ENCODE measurements around the gene NANOG. TPM values are rescaled to one million over a fixed set of nuclear protein-coding genes. Genes with fewer than 3 reads are reported as not detected.
"Not testable (repeated sequence)": the region's sequence is repeated elsewhere in the genome, so short reads cannot be mapped to it uniquely, and the experiment has no call there.

The NANOG gene
- not detected for polyA plus RNA-seq (2013)

DNA sequence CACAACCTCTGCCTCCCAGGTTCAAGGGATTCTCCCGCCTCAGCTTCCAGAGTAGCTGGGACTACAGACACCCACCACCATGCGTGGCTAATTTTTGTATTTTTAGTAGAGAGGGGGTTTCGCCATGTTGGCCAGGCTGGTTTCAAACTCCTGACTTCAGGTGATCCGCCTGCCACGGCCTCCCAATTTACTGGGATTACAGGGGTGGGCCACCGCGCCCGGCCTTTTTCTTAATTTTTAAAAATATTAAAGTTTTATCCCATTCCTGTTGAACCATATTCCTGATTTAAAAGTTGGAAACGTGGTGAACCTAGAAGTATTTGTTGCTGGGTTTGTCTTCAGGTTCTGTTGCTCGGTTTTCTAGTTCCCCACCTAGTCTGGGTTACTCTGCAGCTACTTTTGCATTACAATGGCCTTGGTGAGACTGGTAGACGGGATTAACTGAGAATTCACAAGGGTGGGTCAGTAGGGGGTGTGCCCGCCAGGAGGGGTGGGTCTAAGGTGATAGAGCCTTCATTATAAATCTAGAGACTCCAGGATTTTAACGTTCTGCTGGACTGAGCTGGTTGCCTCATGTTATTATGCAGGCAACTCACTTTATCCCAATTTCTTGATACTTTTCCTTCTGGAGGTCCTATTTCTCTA is at the start of gene NANOG:
Gene NANOG, plus strand, starts transcription at position 519 of the 645 bp plus-strand sequence. CDS start 213 bp downstream, outside the sequence.
- H3K4me3 ChIP-seq (ENCODE audit: control insufficient read depth in 1 of 7, extremely low read depth in 1 of 7, insufficient read depth in 4 of 7, low read depth in 2 of 7, low read length in 6 of 7); H3K27me3 ChIP-seq (replicated peaks in 2 of 5; ENCODE audit: control insufficient read depth in 4 of 5, insufficient read depth in 5 of 5, low read length in 4 of 5); H3K4me1 ChIP-seq (ENCODE audit: control extremely low read depth in 1 of 4, control insufficient read depth in 4 of 4, insufficient read depth in 4 of 4, low read length in 3 of 4); DNase-seq; POLR2A ChIA-PET; H3K27ac ChIP-seq (ENCODE audit: insufficient read depth in 1 of 2, low read depth in 1 of 2, low read length in 2 of 2, poor library complexity in 1 of 2, severe bottlenecking in 2 of 2); H3K9me3 ChIP-seq (ENCODE audit: control extremely low read depth in 1 of 5, control insufficient read depth in 4 of 5, insufficient read depth in 2 of 5, low read depth in 1 of 5, low read length in 4 of 5); H3K36me3 ChIP-seq (ENCODE audit: control insufficient read depth in 4 of 4, insufficient read depth in 4 of 4, low read length in 3 of 4): not testable (repeated sequence)
- 93% methylated on average over 3 of the region's 13 CpGs for WGBS (ENCODE audit: insufficient coverage)
- CTCF ChIA-PET: interaction anchor here (1.0 to 1.8 kb wide), 2 partner anchors 18 to 73 kb away, joined by 3 to 5 read pairs; no protein-coding TSS in a partner anchor

DNA sequence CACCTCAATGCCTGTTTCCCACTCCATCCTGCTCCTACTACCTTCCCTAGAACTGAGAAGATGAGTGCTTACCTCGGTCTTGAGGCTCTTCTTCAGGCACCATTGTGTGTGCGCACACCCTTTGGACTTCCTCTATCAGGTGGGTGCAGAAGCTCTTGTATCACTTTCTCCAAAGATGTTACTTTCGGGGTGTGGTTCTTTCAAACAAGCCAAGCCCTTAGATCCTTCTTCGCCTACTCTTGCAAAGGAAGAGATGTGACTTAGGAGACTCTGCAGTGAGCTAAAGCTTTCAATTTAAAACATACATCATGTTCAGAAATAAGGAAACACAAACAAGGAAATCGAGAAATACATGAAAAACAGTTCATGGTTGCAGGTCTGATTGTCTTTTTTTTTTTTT is 42.0 kb upstream of the NANOG start, which contains the start of gene CLEC4C:
Gene CLEC4C, minus strand, starts transcription at position 130 of the 400 bp plus-strand sequence. Its CDS starts 27 bp downstream, at position 103.
- peaks cover 0 to 5% (median 0%) of the 10 kb centered on the region in 5 experiments for H3K9me3 ChIP-seq (ENCODE audit: control extremely low read depth in 1 of 5, control insufficient read depth in 4 of 5, insufficient read depth in 2 of 5, low read depth in 1 of 5, low read length in 4 of 5)
- H3K27ac ChIP-seq (ENCODE audit: insufficient read depth in 1 of 2, low read depth in 1 of 2, low read length in 2 of 2, poor library complexity in 1 of 2, severe bottlenecking in 2 of 2): no peak within 1 kb of the TSS
- POLR2A ChIA-PET: no interaction called here
- no peak within 1 kb of the TSS for H3K4me3 ChIP-seq (ENCODE audit: control insufficient read depth in 1 of 7, extremely low read depth in 1 of 7, insufficient read depth in 4 of 7, low read depth in 2 of 7, low read length in 6 of 7)
- 100% methylated on average over 2 of the region's 5 CpGs for WGBS (ENCODE audit: insufficient coverage)
- CTCF ChIA-PET: interaction anchor here (1.3 kb wide), 1 partner anchor 29 kb away, joined by 4 read pairs; no protein-coding TSS in a partner anchor
- DNase-seq: peak in 1 of 3 donors; percentile 35
- H3K27me3 ChIP-seq (replicated peaks in 2 of 5; ENCODE audit: control insufficient read depth in 4 of 5, insufficient read depth in 5 of 5, low read length in 4 of 5): no peaks in the 10 kb centered on the region
- H3K4me1 ChIP-seq (ENCODE audit: control extremely low read depth in 1 of 4, control insufficient read depth in 4 of 4, insufficient read depth in 4 of 4, low read length in 3 of 4): peaks cover 0 to 6% (median 0%) of the 10 kb centered on the region in 4 experiments
- no peaks in the 10 kb centered on the region for H3K36me3 ChIP-seq (ENCODE audit: control insufficient read depth in 4 of 4, insufficient read depth in 4 of 4, low read length in 3 of 4)

DNA sequence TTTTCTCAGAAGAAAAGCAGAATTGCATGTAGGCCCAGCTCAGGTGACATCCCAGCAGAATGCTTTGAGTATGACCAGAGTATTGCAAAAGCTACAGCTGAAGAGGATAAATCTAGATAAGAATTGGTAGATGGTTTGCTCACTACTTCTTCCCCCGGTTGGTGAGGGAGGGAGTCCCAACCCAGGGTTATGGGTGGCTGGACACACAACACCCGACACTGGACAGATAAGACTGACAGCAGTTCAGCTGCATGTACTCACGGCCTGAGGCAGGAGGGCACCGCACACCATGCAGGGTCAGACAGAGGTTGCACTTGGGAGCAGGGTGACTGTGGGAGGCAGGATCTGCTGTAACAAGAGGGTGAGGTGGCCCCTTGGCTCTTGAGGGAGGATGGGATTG is 40.4 kb upstream of the NANOG start:
- POLR2A ChIA-PET: no interaction called here
- H3K9me3 ChIP-seq (ENCODE audit: control extremely low read depth in 1 of 5, control insufficient read depth in 4 of 5, insufficient read depth in 2 of 5, low read depth in 1 of 5, low read length in 4 of 5): peaks cover 0 to under 1% (median 0%) of the 10 kb centered on the region in 5 experiments
- no peaks in the 10 kb centered on the region for H3K36me3 ChIP-seq (ENCODE audit: control insufficient read depth in 4 of 4, insufficient read depth in 4 of 4, low read length in 3 of 4)
- no peak overlapping the region for H3K4me3 ChIP-seq (ENCODE audit: control insufficient read depth in 1 of 7, extremely low read depth in 1 of 7, insufficient read depth in 4 of 7, low read depth in 2 of 7, low read length in 6 of 7)
- no peaks in the 10 kb centered on the region for H3K27me3 ChIP-seq (replicated peaks in 2 of 5; ENCODE audit: control insufficient read depth in 4 of 5, insufficient read depth in 5 of 5, low read length in 4 of 5)
- DNase-seq: no peak
- WGBS (ENCODE audit: insufficient coverage): 89% methylated on average over 4 of the region's 4 CpGs
- CTCF ChIA-PET: interaction anchor here (0.6 to 1.0 kb wide), 3 partner anchors 38 to 166 kb away, joined by 3 to 4 read pairs (median 3); partner anchors contain the start of gene DPPA3
- H3K4me1 ChIP-seq (ENCODE audit: control extremely low read depth in 1 of 4, control insufficient read depth in 4 of 4, insufficient read depth in 4 of 4, low read length in 3 of 4): peaks cover 0 to 16% (median 5%) of the 10 kb centered on the region in 4 experiments
- H3K27ac ChIP-seq (ENCODE audit: insufficient read depth in 1 of 2, low read depth in 1 of 2, low read length in 2 of 2, poor library complexity in 1 of 2, severe bottlenecking in 2 of 2): no peak overlapping the region

DNA sequence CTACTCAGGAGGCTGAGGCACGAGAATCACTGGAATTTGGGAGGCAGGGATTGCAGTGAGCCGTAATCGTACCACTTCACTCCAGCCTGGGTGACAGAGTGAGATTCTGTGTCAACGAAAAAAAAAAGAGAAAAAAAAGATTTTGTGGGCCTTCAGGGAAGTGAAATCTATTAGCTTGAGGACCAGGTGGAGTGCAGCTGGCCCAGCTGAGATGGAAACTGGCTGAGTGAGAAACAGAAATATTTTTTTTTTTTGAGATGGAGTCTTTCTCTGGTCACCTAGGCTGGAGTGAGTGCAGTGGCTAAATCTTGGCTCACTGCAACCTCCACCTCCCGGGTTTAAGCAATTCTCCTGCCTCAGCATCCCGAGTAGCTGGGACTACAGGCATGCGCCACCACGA is 39.8 kb upstream of the NANOG start:
- WGBS (ENCODE audit: insufficient coverage): 92% methylated on average over 4 of the region's 8 CpGs
- no peak overlapping the region for H3K27ac ChIP-seq (ENCODE audit: insufficient read depth in 1 of 2, low read depth in 1 of 2, low read length in 2 of 2, poor library complexity in 1 of 2, severe bottlenecking in 2 of 2)
- H3K4me1 ChIP-seq (ENCODE audit: control extremely low read depth in 1 of 4, control insufficient read depth in 4 of 4, insufficient read depth in 4 of 4, low read length in 3 of 4): peaks cover 0 to 19% (median 5%) of the 10 kb centered on the region in 4 experiments
- H3K9me3 ChIP-seq (ENCODE audit: control extremely low read depth in 1 of 5, control insufficient read depth in 4 of 5, insufficient read depth in 2 of 5, low read depth in 1 of 5, low read length in 4 of 5): no peaks in the 10 kb centered on the region
- H3K4me3 ChIP-seq (ENCODE audit: control insufficient read depth in 1 of 7, extremely low read depth in 1 of 7, insufficient read depth in 4 of 7, low read depth in 2 of 7, low read length in 6 of 7): no peak overlapping the region
- ChIA-PET POLR2A (interaction anchor here (0.7 kb wide), 1 partner anchor 54 kb away, joined by 3 read pairs; no protein-coding TSS in a partner anchor), CTCF (interaction anchor here (0.6 to 0.7 kb wide), 2 partner anchors 39 to 57 kb away, joined by 3 read pairs; partner anchors contain the start of gene DPPA3)
- no peaks in the 10 kb centered on the region for H3K36me3 ChIP-seq (ENCODE audit: control insufficient read depth in 4 of 4, insufficient read depth in 4 of 4, low read length in 3 of 4)
- no peak for DNase-seq
- H3K27me3 ChIP-seq (replicated peaks in 2 of 5; ENCODE audit: control insufficient read depth in 4 of 5, insufficient read depth in 5 of 5, low read length in 4 of 5): no peaks in the 10 kb centered on the region

DNA sequence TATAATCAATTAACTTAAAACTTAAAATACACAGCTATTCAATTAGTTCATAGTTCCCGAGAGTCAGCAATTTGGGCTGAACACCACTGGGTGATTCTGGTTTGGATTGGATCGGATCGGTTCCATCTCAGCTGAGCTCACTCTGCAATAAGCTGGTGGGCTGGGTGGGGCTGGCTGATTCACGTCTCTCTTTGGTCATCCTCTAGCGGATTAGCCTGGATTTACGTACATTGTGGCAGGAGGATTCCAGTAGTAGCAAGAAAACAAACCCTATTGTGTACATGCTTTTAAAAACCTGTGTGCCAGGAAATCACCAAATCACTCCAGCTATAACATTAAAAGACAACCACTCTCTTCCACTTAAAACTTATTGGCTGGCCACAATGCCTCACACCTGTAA is 38.9 kb upstream of the NANOG start:
- Histone ChIP-seq H3K4me1 (ENCODE audit: control extremely low read depth in 1 of 4, control insufficient read depth in 4 of 4, insufficient read depth in 4 of 4, low read length in 3 of 4) (peaks cover 0 to 19% (median 5%) of the 10 kb centered on the region in 4 experiments), H3K36me3 (ENCODE audit: control insufficient read depth in 4 of 4, insufficient read depth in 4 of 4, low read length in 3 of 4) (no peaks in the 10 kb centered on the region), H3K27ac (ENCODE audit: insufficient read depth in 1 of 2, low read depth in 1 of 2, low read length in 2 of 2, poor library complexity in 1 of 2, severe bottlenecking in 2 of 2) (no peak overlapping the region), H3K27me3 (replicated peaks in 2 of 5; ENCODE audit: control insufficient read depth in 4 of 5, insufficient read depth in 5 of 5, low read length in 4 of 5) (no peaks in the 10 kb centered on the region), H3K4me3 (ENCODE audit: control insufficient read depth in 1 of 7, extremely low read depth in 1 of 7, insufficient read depth in 4 of 7, low read depth in 2 of 7, low read length in 6 of 7) (no peak overlapping the region), H3K9me3 (ENCODE audit: control extremely low read depth in 1 of 5, control insufficient read depth in 4 of 5, insufficient read depth in 2 of 5, low read depth in 1 of 5, low read length in 4 of 5) (no peaks in the 10 kb centered on the region)
- no peak for DNase-seq
- POLR2A ChIA-PET: no interaction called here
- WGBS (ENCODE audit: insufficient coverage): 99% methylated on average over 6 of the region's 6 CpGs
- CTCF ChIA-PET: interaction anchor here (0.9 to 1.5 kb wide), 3 partner anchors 32 to 55 kb away, joined by 3 to 5 read pairs (median 3); partner anchors contain the start of gene GDF3

DNA sequence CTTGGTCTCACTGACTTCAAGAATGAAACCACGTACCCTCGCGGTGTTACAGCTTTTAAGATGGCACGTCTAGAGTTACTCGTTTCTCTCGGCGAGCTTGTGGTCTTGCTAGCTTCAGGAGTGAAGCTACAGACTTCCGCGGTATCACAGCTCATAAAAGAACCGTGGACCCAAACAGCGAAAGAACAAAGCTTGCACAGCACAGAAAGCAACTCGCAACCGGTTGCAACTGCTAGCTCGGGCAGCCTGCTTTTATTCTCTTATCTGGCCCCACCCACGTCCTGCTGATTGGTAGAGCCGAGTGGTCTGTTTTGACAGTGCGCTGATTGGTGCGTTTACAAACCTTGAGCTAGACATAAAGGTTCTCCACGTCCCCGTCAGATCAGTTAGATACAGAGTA is 37.8 kb upstream of the NANOG start:
- Histone ChIP-seq H3K27me3 (replicated peaks in 2 of 5; ENCODE audit: control insufficient read depth in 4 of 5, insufficient read depth in 5 of 5, low read length in 4 of 5) (no peaks in the 10 kb centered on the region), H3K36me3 (ENCODE audit: control insufficient read depth in 4 of 4, insufficient read depth in 4 of 4, low read length in 3 of 4) (no peaks in the 10 kb centered on the region), H3K4me3 (ENCODE audit: control insufficient read depth in 1 of 7, extremely low read depth in 1 of 7, insufficient read depth in 4 of 7, low read depth in 2 of 7, low read length in 6 of 7) (no peak overlapping the region), H3K27ac (ENCODE audit: insufficient read depth in 1 of 2, low read depth in 1 of 2, low read length in 2 of 2, poor library complexity in 1 of 2, severe bottlenecking in 2 of 2) (no peak overlapping the region), H3K4me1 (ENCODE audit: control extremely low read depth in 1 of 4, control insufficient read depth in 4 of 4, insufficient read depth in 4 of 4, low read length in 3 of 4) (peaks cover 0 to 21% (median 5%) of the 10 kb centered on the region in 4 experiments), H3K9me3 (ENCODE audit: control extremely low read depth in 1 of 5, control insufficient read depth in 4 of 5, insufficient read depth in 2 of 5, low read depth in 1 of 5, low read length in 4 of 5) (no peaks in the 10 kb centered on the region)
- ChIA-PET POLR2A (no interaction called here), CTCF (interaction anchor here (0.6 to 1.5 kb wide), 7 partner anchors 14 to 109 kb away, joined by 3 to 5 read pairs (median 3); no protein-coding TSS in a partner anchor)
- 96% methylated on average over 20 of the region's 20 CpGs for WGBS (ENCODE audit: insufficient coverage)
- DNase-seq: peak in 2 of 3 donors; percentile 35 to 38
